Measurements from ENCODE around the gene KIF14. TPM values are rescaled to one million over a fixed set of nuclear protein-coding genes. Genes with fewer than 3 reads are reported as not detected.

The KIF14 gene
- total and polyA plus RNA-seq, 2 of the 13 experiments (the other 11 are each of a cell fraction or from before 2014, with no cell fraction given), result 3.3 to 11.2 TPM

DNA sequence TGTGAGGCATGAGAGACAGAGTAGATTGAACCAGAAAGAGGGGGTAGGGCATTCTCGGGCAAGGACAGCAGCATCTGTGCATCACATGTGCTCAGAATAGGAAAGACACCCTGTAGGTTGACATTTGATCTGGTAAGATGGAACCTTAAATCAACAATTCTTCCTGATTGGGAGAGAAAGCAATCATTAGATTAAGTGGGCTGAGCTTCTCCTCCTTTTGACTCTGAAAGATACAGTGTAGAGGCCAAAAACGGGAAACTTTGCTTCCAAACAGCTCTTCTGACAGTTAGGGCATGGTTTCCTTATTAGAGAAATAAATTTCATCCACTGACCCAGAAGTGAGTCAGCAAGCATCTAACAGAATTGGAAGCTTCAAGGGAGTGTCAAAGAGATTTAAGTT is 9.7 kb downstream of the KIF14 start:
- H3K4me3 ChIP-seq (replicated peaks in 1 of 3; ENCODE audit: insufficient read depth in 1 of 3, low read depth in 2 of 3, low read length in 3 of 3), result no peak overlapping the region
- no peak overlapping the region for H3K9ac ChIP-seq (ENCODE audit: insufficient read depth, low read depth, low read length)
- H3K27ac ChIP-seq (ENCODE audit: extremely low read length, insufficient read depth, low read length), result no peak overlapping the region
- DNase-seq (ENCODE audit: low spot score) (no peak), FAIRE-seq (no peak), ATAC-seq (no peak)
- WGBS (ENCODE audit: low lambda C conversion rate), result 97% methylated on average over 2 of the region's 2 CpGs
- CTCF ChIA-PET (ENCODE audit: low intra/inter-chr PET ratio, low total read pairs), result no interaction called here
- POLR2A ChIA-PET, result no interaction called here
- no peaks in the 10 kb centered on the region for H3K79me2 ChIP-seq (ENCODE audit: insufficient read depth, low read length)
- intact Hi-C loops (cut with micrococcal nuclease; ENCODE audit: unreplicated experiment), result no loop called here
- in situ Hi-C loops (cut with HindIII; ENCODE audit: extremely low pct_ligation_motif_present, low pct_unique_long_range_greater_than_20kb), result no loop called here
- H3K9me3 ChIP-seq (ENCODE audit: low read length), result no peaks in the 10 kb centered on the region
- no peaks in the 10 kb centered on the region; a peak in 1 of 5 replicates for H3K27me3 ChIP-seq (ENCODE audit: control insufficient read depth in 1 of 2, insufficient read depth in 2 of 2, low read length in 2 of 2)
- BruUV-seq (replicated peaks), result no TSS peak
- no peak overlapping the region for H2AFZ ChIP-seq (ENCODE audit: low read length)
- H4K20me1 ChIP-seq (ENCODE audit: insufficient read depth, low read length), result no peaks in the 10 kb centered on the region
- H3K4me2 ChIP-seq (ENCODE audit: low read depth, low read length), result no peak overlapping the region
- H3K36me3 ChIP-seq (replicated peaks in 1 of 2; ENCODE audit: control insufficient read depth in 1 of 2, insufficient read depth in 2 of 2, low read length in 2 of 2), result peaks cover 1 to 12% of the 10 kb centered on the region in 2 experiments; a peak in 2 of 5 replicates
- no peaks in the 10 kb centered on the region for H3K4me1 ChIP-seq (ENCODE audit: insufficient read depth, low read length)
- no peak for TF ChIP-seq ZMYM4 (CRISPR knock-in tag; IDR thresholded peaks at IDR 0.05)
- TF ChIP-seq ZSCAN22 (CRISPR knock-in tag; IDR thresholded peaks at IDR 0.05), result no peak
- no peak for TF ChIP-seq MTA3 (CRISPR knock-in tag; IDR thresholded peaks at IDR 0.05)
- no peak for TF ChIP-seq MED1 (CRISPR knock-in tag; IDR thresholded peaks at IDR 0.05)
- TF ChIP-seq FOXJ3 (CRISPR knock-in tag; IDR thresholded peaks at IDR 0.05; ENCODE audit: borderline replicate concordance), result no peak
- TF ChIP-seq RFX3 (CRISPR knock-in tag; IDR thresholded peaks at IDR 0.05), result no peak
- no peak for TF ChIP-seq SIN3A (IDR thresholded peaks at IDR 0.05; ENCODE audit: borderline replicate concordance, low read depth, low read length)
- TF ChIP-seq ZNF468 (CRISPR knock-in tag; IDR thresholded peaks at IDR 0.05), result no peak
- TF ChIP-seq ZNF33B (CRISPR knock-in tag; IDR thresholded peaks at IDR 0.05), result no peak
- no peak for TF ChIP-seq NFIB (CRISPR knock-in tag; IDR thresholded peaks at IDR 0.05; ENCODE audit: borderline replicate concordance)
- TF ChIP-seq TRIM24 (CRISPR knock-in tag; IDR thresholded peaks at IDR 0.05), result no peak
- no peak for TF ChIP-seq MAFG (CRISPR knock-in tag; IDR thresholded peaks at IDR 0.05)
- TF ChIP-seq ZFP90 (CRISPR knock-in tag; IDR thresholded peaks at IDR 0.05; ENCODE audit: borderline replicate concordance), result no peak
- no peak for TF ChIP-seq ZNF234 (CRISPR knock-in tag; conservative IDR thresholded peaks at IDR 0.05)
- no peak for TF ChIP-seq NFE2 (CRISPR knock-in tag; IDR thresholded peaks at IDR 0.05)
- no peak for TF ChIP-seq CSRNP2 (CRISPR knock-in tag; conservative IDR thresholded peaks at IDR 0.05; ENCODE audit: low read depth)
- no peak for TF ChIP-seq BHLHE40 (IDR thresholded peaks at IDR 0.05; ENCODE audit: low read length)
- TF ChIP-seq RERE (CRISPR knock-in tag; IDR thresholded peaks at IDR 0.05; ENCODE audit: low read depth), result no peak
